OCI-LY1 (cell line): ENCODE results near the gene PMEPA1.

Source experiments
- H2AFZ ChIP-seq: fragments of 200-600 bp; sonication (generic), shearing (Covaris generic); 2 replicates; pipeline ENCODE4 v1.6.0; 2014; ENCODE audit warnings: antibody characterized with exemption, mild to moderate bottlenecking, low read length
- H3F3A ChIP-seq: fragments of 200-600 bp; sonication (generic), shearing (Covaris generic); 2 replicates; pipeline ENCODE4 v1.6.0; 2014; ENCODE audit warnings: mild to moderate bottlenecking, antibody characterized with exemption, low read length, moderate library complexity; ENCODE audit not compliant: insufficient read depth
- H3K27ac ChIP-seq: fragments of 200-600 bp; sonication (generic); 2 replicates; pipeline ENCODE4 v1.5.1; 2014; ENCODE audit warnings: low read length, mixed run types, mild to moderate bottlenecking, low read depth; ENCODE audit not compliant: poor library complexity, severe bottlenecking
- H3K27me3 ChIP-seq: fragments of 200-600 bp; sonication (generic); 2 replicates; pipeline ENCODE4 v1.6.0; 2014; ENCODE audit warnings: antibody characterized with exemption, mild to moderate bottlenecking, low read length, moderate library complexity; ENCODE audit not compliant: insufficient read depth
- H3K36me3 ChIP-seq: fragments of 200-600 bp; sonication (generic); 2 replicates; pipeline ENCODE4 v1.6.1; 2014; ENCODE audit warnings: mild to moderate bottlenecking, antibody characterized with exemption, low read length, moderate library complexity, mixed read lengths; ENCODE audit not compliant: insufficient read depth
- H3K4me1 ChIP-seq: fragments of 200-600 bp; sonication (generic); 2 replicates; pipeline ENCODE4 v1.5.1; 2014; ENCODE audit warnings: mild to moderate bottlenecking, low read length, moderate library complexity; ENCODE audit not compliant: insufficient read depth, severe bottlenecking
- H3K4me2 ChIP-seq: fragments of 200-600 bp; sonication (generic), shearing (Covaris generic); 2 replicates; pipeline ENCODE4 v1.6.1; 2014; ENCODE audit warnings: low read length
- H3K4me3 ChIP-seq: fragments of 200-600 bp; sonication (generic); 2 replicates; pipeline ENCODE4 v1.5.1; 2014; ENCODE audit warnings: low read length, low read depth, mild to moderate bottlenecking, mixed read lengths; ENCODE audit not compliant: poor library complexity, severe bottlenecking
- H3K79me2 ChIP-seq: fragments of 200-600 bp; shearing (Covaris generic); 2 replicates; pipeline ENCODE4 v1.6.1; 2016; ENCODE audit warnings: mixed run types, low read length, mixed read lengths; ENCODE audit not compliant: insufficient read depth
- H3K9ac ChIP-seq: fragments of 200-600 bp; sonication (generic), shearing (Covaris generic); 2 replicates; pipeline ENCODE4 v1.6.1; 2014; ENCODE audit warnings: mild to moderate bottlenecking, low read length, mixed read lengths
- H3K9me2 ChIP-seq: fragments of 200-600 bp; sonication (generic), shearing (Covaris generic); 2 replicates; pipeline ENCODE4 v1.6.1; 2014; ENCODE audit warnings: low read depth, mild to moderate bottlenecking, low read length, mixed read lengths
- H3K9me3 ChIP-seq: fragments of 200-600 bp; shearing (Covaris generic); 2 replicates; pipeline ENCODE4 v1.6.1; 2014; ENCODE audit warnings: low read length, mixed read lengths
- H4K20me1 ChIP-seq: fragments of 200-600 bp; sonication (generic), shearing (Covaris generic); 2 replicates; pipeline ENCODE4 v1.6.0; 2016; ENCODE audit warnings: mild to moderate bottlenecking, low read length; ENCODE audit not compliant: insufficient read depth
- CTCF ChIP-seq: fragments of 200-600 bp; sonication (generic), shearing (Covaris generic); IDR thresholded peaks from 2 replicates; pipeline ENCODE4 v1.5.1; 2017; ENCODE audit warnings: mild to moderate bottlenecking, antibody characterized with exemption, low read length, moderate library complexity, mixed read lengths
- EZH2 ChIP-seq: fragments of 200-600 bp; sonication (generic), shearing (Covaris generic); IDR thresholded peaks from 2 replicates; pipeline ENCODE4 v1.8.0; 2017; ENCODE audit warnings: borderline replicate concordance, mixed run types, mild to moderate bottlenecking, antibody characterized with exemption, low read length, moderate library complexity, mixed read lengths

Gene PMEPA1

GRCh38 chr20:57663241-57663640, 46.6 kb downstream of the PMEPA1 start:
- H3K9me2 ChIP-seq: no peaks in the 10 kb centered on the region
- no peak overlapping the region for H3K4me2 ChIP-seq
- no peak overlapping the region for H3K4me3 ChIP-seq
- no peak overlapping the region for H3K27ac ChIP-seq
- H3K4me1 ChIP-seq: no peaks in the 10 kb centered on the region
- no peaks in the 10 kb centered on the region for H3F3A ChIP-seq
- no peaks in the 10 kb centered on the region for H4K20me1 ChIP-seq
- no peaks in the 10 kb centered on the region for H3K36me3 ChIP-seq
- no peak overlapping the region for H2AFZ ChIP-seq
- H3K27me3 ChIP-seq: peaks cover 10% of the 10 kb centered on the region; the same call in 1 of the 2 replicates
- H3K9me3 ChIP-seq: no peaks in the 10 kb centered on the region
- no peaks in the 10 kb centered on the region for H3K79me2 ChIP-seq
- no peak overlapping the region for H3K9ac ChIP-seq
- no peak for TF ChIP-seq CTCF
- no peak for TF ChIP-seq EZH2

GRCh38 chr20:57662456-57663240, 47.2 kb downstream of the PMEPA1 start:
- peaks cover 14% of the 10 kb centered on the region; the same call in 1 of the 2 replicates for H3K27me3 ChIP-seq
- no peaks in the 10 kb centered on the region for H3K9me3 ChIP-seq
- no peak overlapping the region for H3K4me3 ChIP-seq
- H3K4me1 ChIP-seq: no peaks in the 10 kb centered on the region
- H3K36me3 ChIP-seq: no peaks in the 10 kb centered on the region
- H4K20me1 ChIP-seq: no peaks in the 10 kb centered on the region
- H3K9me2 ChIP-seq: no peaks in the 10 kb centered on the region
- H3K4me2 ChIP-seq: no peak overlapping the region
- TF ChIP-seq CTCF (no peak), EZH2 (no peak)
- no peak overlapping the region for H3K9ac ChIP-seq
- H2AFZ ChIP-seq: no peak overlapping the region
- no peaks in the 10 kb centered on the region for H3K79me2 ChIP-seq
- H3F3A ChIP-seq: no peaks in the 10 kb centered on the region
- no peak overlapping the region for H3K27ac ChIP-seq

GRCh38 chr20:57661746-57662455, 47.9 kb downstream of the PMEPA1 start:
- H3K27me3 ChIP-seq: peaks cover 19% of the 10 kb centered on the region; the same call in 1 of the 2 replicates
- H3F3A ChIP-seq: no peaks in the 10 kb centered on the region
- no peaks in the 10 kb centered on the region for H3K79me2 ChIP-seq
- H3K4me1 ChIP-seq: no peaks in the 10 kb centered on the region
- no peak overlapping the region for H3K27ac ChIP-seq
- no peak for TF ChIP-seq EZH2
- no peak for TF ChIP-seq CTCF
- H3K4me3 ChIP-seq: no peak overlapping the region
- H3K9me3 ChIP-seq: no peaks in the 10 kb centered on the region
- H3K4me2 ChIP-seq: no peak overlapping the region
- H3K9ac ChIP-seq: no peak overlapping the region
- no peaks in the 10 kb centered on the region for H3K36me3 ChIP-seq
- H3K9me2 ChIP-seq: no peaks in the 10 kb centered on the region
- H4K20me1 ChIP-seq: no peaks in the 10 kb centered on the region
- H2AFZ ChIP-seq: no peak overlapping the region
